NCI-H2107 (cell line): Measurements from ENCODE around the gene TNXB.
"Not testable (repeated sequence)": the region's sequence is repeated elsewhere in the genome, so short reads cannot be mapped to it uniquely, and the experiment has no call there.

Experiments used
- DNase-seq: peaks from one replicate; lab custom pipeline; 2025; lab: John Stamatoyannopoulos, UW

TNXB gene

DNA sequence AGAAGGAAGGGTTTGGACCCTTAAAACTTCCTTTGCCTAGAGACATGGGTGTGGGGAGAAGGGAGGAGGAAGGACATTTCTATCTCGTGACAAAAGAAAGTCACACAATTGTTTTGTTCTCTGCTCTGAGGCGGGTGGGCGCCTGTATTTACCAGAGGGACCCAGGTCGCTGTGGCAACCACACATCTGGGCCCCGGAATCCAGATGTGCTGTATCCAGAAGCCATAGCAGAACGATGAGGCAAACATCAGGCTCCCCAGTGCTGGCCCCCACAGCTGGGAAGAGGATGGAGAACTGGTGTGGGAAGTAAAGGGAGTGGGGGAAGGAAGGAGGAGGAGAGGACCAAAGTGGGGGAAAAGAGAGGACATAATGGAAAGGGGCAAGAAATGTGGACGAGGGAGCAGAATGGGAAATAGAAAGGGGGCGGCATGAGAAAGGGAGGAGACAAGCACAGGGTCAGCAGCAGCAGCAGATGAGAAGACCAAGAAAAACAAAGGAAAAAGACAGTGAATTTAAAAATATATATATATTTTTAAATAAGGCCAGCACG, 3.4 kb upstream of the TNXB start:
- DNase-seq = no peak

DNA sequence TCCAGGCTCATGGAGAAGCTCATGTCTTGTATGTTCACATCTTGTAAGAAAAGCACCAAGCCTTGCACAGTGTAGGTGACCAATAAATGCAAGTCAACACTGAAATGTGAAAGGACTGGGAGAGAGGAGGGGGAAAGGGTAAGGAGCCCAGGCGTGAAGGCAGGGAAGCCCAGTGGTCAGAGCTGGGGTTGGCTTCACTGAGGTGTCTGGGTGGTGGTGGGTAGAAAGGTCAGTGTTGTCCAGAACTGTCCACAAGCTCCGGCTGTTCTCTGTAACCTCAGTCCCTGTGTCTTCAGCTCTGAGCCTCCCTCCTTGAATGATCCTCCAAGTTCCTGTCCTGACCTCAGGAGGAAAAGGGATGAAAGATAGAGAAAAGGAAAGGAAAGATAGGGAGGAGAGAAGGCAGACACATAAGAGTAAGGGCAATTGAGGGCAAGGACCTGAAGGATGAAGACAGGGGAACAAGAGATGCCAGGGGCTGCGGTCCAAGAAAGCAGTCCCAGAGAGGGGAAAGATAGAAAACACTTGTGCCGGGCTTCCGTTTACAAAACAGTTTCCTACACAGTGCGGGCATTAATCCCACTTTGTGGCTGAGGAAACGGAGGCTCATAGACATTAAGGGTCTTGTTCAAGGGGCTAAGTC, 2.4 kb upstream of the TNXB start:
- DNase-seq = no peak

DNA sequence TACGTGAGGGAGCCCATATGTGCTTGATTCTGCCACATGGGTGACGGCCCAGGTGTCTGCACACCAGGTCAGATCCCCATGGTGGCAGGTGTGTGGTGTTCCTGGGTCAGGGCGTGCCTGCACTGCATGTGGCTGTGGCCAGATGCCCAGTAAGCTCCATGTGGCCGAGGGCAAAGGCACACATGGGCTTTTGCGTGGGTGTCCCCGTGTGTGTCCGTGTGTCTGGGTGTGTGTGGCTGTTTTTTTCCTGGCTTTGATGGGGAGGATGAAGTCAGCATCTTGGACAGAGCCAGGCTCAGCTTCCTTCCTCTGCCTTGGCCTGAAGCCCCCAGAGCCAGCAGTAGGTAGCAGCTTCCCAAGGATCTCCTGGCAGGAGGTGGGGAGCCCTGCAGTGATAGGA, 1.5 kb upstream of the TNXB start:
- DNase-seq = no peak

DNA sequence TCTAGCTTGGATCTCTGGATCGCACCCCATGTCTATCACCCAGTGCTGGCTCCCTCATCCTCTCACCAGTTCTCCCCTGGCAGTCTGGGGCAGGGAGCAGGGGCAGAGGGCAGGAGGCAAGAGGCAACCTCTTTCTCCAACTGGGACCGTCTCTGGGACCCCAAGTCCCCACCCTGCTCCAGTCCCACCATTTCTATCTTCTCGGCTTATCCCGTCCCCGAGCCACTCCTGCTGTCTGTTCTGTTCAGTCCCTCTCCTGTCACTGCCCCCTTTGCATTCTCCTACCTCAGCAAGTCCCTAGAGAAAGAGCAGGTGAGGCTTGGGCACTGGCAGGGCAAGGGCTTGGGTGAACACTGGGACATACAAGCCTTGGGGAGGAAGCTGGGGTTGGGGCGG, 625 bp upstream of the TNXB start:
- no peak for DNase-seq

DNA sequence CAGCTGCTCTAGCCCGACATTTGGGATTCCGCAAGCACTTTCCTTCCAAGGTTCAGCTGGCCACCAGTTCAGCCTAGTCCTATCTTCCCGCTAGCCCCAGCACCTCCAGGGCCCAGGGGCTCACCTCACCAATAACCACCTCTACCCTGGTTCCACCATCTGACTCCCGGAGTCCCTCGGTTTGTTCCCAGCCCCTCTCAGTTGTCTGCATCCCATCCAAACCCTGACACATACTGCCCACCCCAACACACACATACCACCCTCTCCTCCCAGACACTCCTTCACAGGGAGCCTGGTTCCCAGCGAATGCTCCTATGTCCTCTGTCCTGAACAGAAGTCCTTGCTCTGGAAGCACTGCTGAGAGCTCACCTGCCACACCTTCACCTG, 418 bp downstream of the TNXB start:
- DNase-seq = no peak

DNA sequence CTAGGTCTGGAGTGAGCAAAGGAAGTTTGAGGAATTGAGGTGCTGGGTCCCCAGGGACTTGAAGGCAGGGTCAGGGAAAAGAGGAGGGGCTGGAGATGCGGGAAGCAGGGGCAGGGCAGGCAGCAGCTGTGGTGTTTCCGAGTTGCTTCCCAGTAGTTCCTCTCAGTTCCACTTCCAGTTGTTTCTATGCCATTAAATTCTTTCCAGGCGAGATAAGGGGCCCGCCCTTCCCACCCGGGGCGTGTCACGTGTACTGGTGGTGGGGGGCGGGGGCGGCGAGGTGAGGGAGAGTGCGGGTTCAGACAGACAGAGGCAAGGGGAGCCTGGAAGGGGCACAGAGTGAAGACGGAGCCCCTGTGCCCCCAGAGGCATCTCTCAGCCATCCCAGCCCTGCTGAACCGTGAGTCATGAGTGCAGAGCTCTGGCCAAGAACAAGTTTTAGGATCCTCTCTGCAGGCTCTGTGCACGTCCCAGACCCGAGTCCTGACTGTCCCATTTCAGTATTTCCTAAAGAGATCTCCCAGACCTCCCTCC, 977 bp downstream of the TNXB start:
- no peak for DNase-seq

DNA sequence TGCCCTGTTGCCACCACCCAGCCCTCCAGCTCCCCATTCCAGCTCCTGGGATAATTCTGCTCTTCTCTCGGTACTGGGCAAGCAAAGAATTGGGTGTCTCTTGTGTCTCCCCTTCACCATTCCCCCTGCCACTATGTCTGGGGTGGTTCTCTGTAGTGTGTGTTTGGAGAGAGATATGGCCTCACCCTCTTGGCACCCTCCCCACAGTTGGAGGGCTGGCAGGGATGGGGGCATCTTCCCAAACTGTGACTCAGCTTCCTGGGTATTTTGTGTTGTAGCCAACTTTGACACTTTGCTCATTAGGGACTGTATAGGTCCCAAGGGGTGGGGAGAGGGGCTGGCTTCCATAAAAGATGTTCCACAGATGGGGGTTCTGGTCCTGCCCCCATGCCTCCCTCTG, 1.7 kb downstream of the TNXB start:
- DNase-seq = no peak

DNA sequence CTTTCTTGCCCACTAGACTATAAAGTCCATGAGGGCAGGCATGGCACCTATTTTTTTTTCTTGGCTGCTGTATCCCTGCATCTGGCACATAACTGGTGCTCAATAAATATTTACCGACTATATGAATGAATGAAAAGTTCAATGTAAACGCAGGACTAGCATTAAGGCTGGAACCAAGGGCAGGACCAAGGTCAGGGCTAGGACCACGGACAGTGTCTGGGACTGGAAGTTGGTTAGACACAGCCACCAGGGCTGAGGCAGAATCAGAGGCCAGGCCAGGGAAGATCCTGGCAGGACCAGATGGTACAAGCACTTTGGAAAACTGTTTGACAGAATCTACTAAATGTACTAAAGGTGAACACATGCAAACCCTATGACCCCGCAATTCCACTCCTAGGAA, 3.7 kb downstream of the TNXB start:
- no peak for DNase-seq

DNA sequence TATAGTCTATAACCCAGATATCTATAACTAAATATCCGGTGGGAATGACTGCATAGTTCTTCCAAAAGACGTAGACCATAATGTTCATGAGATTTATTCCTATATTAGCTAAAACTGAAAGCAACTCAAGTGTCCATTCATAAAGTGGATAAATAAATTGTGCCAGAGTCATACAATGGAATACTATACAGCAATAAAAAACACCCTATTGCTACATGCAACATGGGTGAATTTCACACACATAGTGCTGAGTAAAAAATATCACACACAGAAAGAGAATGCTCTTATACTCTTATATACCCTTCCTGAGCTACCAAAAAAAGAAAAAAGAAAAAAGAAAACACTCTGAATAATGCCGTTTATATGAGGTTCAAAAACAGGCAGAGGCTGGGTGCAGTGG, 6.9 kb downstream of the TNXB start:
- DNase-seq = no peak

DNA sequence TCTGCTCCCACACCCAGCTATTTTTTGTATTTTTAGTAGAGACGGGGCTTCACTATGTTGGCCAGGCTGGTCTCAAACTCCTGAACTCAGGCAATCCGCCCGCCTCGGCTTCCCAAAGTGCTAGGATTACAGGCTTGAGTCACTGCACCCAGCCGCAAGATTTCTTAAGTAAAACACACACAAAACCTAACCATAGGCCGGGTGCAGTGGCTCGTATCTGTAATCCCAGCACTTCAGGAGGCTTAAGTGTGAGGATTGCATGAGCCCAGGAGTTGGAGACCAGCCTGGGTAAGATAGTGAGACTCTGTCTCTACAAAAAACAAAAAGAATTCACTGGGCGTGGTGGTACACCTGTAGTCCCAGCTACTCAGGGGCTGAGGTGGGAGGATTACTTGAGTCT, 8.9 kb downstream of the TNXB start:
- not testable (repeated sequence) for DNase-seq

DNA sequence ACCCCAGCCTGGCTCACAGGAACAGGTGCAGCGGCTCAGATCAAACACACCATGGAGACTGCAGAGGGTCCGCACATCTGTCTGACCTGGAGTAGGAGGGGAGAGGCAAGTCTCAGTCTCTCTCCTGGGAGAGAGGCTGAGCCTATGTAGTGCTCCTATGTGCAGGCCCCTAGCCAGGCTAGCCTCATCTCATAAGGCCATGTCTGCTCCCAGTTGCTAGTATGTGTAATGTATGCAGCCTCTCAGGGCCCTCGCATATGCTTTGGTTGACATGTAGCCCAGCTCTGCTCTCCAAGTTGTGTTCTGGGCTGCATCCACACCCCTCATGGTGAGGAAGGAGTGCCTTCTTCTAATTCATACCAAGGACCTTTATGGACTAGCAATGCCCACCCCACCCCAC, 11.8 kb downstream of the TNXB start:
- no peak for DNase-seq

DNA sequence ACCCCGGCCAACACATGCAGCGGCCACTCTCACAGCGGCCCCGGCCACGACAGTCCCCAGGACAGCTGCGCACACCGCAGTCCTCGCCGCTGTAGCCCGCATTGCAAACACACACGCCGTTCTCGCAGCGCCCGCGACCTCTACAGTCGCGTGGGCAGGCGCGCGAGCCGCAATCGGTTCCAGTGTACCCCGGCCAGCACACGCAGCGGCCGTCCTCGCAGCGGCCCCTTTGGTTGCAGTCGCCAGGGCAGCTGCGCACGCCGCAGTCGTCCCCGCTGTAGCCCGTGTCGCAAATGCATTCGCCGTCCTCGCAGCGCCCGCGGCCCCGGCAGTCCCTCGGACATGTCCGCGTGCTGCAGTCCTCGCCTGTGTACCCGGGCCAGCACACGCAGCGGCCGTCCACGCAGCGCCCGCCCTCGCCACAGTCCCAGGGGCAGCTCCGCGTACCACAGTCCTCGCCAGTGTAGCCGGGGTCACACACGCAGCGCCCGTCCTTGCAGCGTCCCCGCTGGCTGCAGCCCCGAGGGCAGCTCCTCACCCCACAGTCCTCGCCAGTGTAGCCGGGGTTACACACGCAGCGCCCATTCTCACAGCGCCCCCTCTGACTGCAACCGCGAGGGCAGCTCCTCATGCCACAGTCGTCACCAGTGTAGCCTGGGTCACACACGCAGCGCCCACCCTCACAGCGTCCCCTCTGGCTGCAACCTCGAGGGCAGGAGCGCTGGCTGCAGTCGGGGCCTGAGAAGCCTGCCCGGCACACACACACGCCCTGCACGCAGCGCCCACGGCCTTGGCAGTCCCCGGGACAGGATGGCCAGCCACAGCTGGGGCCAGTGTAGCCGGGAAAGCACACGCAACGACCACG, 12.5 kb downstream of the TNXB start:
- DNase-seq = no peak

DNA sequence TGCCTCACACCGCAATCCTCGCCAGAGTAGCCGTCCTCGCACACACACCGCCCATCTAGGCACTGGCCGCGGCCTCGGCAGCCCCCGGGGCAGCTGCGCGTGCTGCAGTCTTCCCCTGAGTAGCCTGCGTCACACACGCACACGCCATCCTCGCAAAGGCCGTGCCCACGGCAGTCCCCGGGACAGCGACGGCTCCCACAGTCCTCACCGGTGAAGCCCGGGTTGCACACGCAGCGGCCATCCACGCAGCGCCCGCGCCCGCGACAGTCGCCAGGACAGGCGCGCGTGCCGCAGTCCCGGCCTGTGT, 13.1 kb downstream of the TNXB start:
- no peak for DNase-seq

DNA sequence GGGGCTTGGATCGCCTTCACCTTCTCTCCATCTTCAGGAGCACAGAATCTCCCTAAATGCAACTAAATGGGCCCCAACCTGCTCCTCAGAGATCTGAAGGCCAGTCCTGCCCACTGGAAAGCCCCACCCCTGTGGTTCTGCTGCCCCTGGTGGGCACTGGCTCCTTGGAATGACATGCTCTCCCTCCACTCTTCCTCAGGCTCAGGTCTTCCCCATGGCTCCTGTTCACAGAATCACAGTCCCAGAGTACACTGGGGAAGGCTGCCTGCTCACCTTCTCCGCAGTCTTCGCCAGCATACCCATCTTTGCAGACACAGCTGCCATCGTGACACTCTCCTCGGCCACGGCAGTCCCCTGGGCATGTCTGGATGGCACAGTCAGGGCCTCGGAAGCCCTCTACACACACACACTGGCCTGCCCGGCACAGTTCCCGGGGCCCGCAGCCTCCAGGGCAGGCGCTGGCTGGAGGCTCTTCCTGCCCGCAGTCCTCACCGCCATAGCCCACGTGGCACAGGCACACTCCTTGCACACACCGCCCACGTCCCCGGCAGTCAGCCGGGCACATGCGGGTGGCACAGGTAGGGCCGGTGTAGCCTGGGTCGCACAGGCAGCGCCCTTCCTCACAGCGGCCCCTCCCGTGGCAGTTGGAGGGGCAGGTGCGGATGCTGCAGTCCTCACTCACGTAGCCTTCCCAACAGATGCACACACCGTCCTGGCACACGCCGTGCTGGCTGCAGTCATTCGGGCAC, 13.6 kb downstream of the TNXB start:
- DNase-seq = no peak

DNA sequence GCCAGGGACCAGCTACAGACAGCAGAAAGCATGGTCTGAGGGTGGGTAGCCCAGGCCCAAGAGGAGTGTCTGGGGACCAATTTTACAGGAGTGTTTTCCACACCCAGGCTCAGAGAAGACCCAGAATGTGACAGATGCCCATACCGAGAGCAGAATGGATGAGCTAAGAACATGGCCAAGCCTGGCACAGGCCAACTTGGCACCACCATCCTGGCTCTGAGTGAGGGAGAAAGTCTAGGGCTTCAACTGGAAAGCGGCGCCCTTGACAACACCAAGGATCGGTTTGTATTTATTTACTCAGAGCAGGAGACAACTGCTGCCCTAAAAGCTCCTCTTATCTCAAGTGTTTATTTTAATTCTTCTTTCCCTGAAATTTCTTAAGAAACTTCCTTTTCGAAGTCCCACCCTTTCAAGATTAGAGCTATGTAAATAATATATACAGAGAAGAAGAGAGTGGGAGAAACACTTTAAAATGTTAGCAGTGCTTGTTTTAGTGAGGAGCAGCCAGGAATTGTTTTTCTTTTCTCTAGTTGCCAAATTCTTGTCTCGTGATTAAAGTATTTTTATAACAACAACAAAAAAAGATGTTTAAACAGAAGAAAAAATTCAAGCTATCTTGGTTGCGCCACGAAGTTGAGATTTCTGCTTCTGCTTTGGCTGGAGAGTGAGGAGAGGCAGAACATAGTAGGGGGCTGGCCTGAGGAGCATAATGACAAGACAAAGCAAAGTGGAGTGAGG, 16.2 kb downstream of the TNXB start:
- DNase-seq = no peak

DNA sequence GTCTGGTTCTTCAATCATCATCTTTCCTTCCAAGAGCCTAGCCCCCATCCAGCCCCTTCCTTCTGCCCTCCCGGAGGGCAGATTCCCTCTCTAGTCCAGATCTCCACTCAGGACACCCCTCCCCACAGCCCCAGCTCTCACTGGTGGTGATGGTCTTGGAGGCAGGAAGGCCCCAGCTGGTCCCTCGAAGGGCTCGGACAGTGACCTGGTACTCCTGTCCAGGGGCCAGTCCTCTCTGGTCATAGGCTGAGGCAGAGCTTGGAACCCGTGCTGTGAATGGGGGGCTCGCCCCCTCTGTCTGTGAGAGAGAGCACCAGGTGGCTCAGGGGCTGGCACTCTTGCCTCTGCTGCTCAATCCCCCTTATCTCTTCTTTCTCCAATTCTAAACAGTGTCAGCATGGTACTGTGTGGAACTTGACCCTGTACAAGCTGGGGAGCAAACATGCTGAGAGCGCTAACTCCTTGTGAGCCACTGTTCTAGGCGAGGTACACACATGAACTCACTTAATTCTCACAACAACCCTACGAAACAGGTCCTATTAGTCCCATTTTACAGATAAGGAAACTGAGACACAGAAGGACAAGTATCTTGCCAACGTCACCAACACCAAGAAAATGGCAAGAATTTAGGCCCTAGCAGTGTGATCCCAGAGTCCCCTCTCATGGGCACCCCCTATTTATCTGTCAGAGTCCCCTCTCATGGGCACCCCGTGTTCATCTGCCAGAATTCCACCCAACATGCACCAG, 19.9 kb downstream of the TNXB start:
- DNase-seq = no peak

DNA sequence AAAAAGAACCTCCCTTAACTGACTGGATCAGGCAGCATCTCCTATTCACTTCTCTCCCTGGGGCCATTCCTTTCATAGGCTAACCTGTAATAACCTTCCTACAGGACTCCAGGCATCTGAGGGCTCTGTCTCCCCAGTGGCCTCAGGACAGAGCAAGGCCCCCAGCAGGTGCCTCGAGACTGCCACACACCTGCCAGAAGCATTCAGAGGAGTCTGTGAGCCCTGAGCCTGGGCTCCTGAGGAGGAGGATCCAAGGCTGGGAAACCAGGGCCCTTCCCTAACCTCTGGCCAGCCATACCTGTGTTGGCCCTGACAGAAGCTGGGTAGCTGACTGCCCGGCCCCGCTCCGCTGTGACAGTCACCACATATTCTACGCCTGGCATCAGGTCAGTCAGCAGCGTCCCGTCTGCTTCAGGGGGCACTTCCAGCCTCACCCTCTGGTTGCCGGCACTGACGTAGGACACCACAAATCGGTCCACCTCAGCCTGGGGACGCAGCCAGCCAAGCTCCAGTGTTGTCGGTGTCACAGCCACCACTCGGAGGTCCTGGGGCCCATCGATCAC, 20.6 kb downstream of the TNXB start:
- no peak for DNase-seq

DNA sequence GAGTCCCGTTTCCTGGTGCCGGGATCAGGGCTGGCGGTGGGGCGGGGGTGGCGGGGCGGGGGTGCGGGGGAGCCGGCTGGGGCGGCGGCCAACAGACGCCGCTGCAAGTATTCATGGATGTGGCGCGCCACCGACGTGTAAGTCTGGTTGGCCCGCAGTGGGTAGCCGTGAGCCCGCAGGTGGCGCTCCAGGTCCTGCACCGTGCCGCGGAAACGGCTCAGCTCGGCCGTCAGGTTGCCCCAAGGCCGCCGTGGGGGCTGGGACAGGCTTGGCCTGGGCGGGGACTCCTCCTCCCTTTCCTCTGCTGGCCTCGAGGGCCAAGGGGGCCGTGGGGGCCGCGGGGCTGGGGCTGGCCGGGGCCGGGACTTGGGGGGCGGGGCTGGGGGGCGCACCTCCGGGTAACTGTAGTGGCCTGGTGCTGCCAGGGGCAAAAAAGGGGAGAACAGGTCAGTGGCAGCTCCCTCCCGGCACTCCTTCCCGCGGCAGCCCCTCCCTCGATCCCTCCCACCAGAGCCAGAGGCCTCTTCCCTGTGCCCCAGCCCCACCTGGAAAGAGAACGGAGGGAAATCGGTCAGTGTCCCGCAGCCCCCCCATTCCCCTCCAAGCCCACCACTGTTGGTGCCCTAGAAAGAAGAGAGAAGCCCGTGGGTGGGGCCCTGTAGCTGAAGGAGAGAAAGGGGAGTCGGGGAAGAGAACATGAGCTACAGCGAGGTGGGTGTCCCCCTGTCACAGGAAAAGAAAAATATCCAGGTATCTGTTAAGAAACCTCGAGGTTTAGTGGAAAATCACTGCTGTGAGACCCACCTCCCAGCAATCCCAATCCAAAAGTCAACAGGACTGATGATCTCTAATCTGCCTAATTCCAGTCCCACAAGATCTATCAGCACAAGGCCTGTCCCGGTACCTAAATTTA, 21.3 kb downstream of the TNXB start:
- no peak for DNase-seq

DNA sequence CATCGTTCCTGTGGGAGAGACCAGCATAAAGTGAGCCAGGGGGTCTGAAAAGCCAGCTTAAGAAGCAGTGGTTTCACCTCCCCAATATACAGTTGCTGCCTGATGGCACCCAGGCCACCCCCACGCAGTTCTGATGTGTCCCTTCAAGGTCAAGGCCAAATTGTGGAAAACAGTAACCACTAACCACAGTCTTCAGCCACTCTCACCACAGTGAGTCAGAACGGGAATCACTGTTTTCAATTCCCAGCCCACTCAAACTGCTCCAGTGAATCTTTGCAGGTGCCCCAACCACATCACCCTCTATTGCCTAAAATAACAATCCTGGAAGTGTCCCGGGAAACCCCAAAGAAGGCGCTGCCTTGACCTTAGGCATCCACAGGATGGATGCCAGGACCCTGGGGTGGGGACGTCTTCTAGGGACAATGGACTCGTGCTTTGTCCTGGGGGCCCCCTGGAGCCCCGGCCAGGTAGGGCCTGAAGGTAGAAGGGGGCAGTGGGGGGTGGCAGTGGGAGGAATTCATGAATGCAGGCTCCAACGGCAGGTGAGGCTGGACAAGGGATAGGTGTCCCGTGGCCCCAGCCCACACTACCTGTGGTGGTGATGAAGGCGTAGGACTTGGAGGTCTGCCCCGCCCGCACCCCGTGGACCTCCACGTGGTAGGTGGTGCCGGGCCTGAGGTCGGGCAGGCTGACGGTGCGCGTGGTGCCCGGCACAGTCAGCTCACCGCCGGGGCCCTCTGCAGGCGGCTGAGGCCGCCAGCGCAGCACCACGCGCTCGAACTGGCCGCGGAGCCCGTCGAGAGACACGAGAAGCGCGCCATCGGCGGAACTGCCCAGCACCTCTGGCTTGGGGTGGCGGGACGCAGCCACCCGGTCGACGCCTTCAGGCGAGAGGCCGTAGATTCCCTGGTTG, 22.2 kb downstream of the TNXB start:
- DNase-seq = no peak
